GM19043 (cell line): ENCODE measurements around the gene PCDHGC3.
A peak's percentile ranks its signal among the peaks of the same experiment; 100 is the strongest.

Experiments used
- ATAC-seq: cut with Tn5 transposase; IDR thresholded peaks from one replicate; pipeline ENCODE4 v1.9.1; 2021; ENCODE audit warnings: low read depth; ENCODE audit not compliant: unreplicated experiment

The PCDHGC3 gene

GRCh38 chr5:141484641-141485311 lies 9.0 kb downstream of the PCDHGC3 start, which contains the start of gene PCDHGC4:
Gene PCDHGC4, plus strand, starts transcription at chr5:141485030. Its CDS starts 144 bp downstream, at chr5:141485174.
- no peak for ATAC-seq

GRCh38 chr5:141485321-141486055 lies 9.7 kb downstream of the PCDHGC3 start:
- no peak for ATAC-seq

- no peak for ATAC-seq
These were observed 10.3 kb downstream of the PCDHGC3 start for GRCh38 chr5:141486091-141486490.

DNA sequence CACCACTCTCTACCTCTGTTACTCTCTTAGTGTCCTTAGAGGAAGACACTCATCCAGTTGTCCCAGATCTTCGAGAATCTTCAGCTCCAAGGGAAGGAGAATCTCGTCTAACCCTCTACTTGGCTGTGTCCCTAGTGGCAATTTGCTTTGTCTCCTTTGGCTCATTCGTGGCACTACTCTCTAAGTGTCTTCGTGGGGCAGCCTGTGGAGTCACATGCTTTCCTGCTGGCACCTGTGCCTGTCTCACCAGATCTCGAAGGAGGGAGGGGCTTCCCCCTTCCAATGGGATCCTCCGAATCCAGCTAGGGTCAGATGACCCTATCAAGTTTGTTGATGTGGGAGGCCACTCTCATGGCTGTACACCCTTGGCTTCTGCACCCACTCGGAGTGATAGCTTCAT lies 11.4 kb downstream of the PCDHGC3 start:
- no peak for ATAC-seq

DNA sequence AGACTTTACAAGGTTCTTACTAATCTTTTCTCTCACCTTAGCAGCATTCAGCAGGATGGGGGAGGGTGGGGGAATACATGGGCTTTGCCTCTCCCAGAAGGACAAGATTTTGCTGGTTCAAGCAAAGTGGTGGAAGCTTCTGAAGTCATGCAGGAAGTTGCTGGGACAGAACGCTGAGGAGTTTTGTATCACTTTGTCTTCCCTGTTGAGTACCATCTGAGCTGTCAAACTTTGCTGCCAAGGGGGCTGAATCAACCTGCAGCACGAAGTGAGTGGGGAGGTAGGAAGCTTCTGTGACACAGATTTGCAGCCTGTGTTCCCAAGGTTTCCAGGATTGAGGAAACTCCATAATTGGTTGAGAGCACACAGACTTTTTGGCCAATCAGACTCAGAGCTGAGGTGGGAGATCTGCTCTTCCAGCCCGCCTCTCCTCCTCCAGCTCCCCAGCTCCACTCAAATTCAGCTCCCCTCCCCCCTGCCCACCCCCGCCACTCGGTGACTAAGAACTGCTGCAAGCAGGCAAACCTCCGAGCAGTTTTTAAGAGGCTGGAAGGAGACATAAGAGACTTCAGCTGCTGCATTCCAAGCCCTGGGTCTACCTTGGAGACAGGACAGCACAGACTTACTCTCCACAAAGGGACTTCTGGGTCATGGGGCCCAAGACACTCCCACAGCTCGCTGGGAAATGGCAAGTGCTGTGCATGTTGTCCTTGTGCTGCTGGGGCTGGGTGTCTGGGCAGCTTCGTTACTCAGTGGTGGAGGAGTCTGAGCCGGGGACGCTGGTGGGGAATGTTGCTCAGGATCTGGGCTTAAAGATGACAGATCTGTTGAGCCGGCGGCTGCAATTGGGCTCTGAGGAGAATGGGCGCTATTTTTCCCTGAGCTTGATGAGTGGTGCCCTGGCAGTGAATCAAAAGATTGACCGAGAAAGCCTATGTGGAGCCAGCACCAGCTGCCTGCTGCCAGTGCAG lies 13.1 kb downstream of the PCDHGC3 start, which contains the start of gene PCDHGC5:
Gene PCDHGC5 (plus strand): TSS at position 491 of the 971 bp plus-strand sequence. CDS start 160 bp downstream, at position 651.
- no peak for ATAC-seq

DNA sequence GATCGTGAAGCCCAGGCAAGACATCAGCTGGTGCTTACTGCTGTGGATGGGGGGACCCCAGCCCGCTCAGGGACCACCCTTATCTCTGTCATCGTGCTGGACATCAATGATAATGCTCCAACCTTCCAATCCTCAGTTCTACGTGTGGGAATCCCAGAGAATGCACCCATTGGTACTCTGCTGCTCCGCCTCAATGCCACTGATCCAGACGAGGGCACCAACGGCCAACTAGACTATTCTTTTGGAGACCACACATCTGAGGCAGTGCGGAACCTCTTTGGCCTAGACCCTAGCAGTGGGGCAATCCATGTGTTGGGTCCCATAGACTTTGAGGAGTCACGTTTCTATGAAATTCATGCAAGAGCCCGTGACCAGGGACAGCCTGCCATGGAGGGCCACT lies 14.1 kb downstream of the PCDHGC3 start:
- no peak for ATAC-seq

GRCh38 chr5:141490271-141490670 lies 14.5 kb downstream of the PCDHGC3 start:
- no peak for ATAC-seq

GRCh38 chr5:141490771-141491170 lies 15.0 kb downstream of the PCDHGC3 start:
- no peak for ATAC-seq

GRCh38 chr5:141491323-141492167 lies 15.8 kb downstream of the PCDHGC3 start:
- ATAC-seq = no peak

DNA sequence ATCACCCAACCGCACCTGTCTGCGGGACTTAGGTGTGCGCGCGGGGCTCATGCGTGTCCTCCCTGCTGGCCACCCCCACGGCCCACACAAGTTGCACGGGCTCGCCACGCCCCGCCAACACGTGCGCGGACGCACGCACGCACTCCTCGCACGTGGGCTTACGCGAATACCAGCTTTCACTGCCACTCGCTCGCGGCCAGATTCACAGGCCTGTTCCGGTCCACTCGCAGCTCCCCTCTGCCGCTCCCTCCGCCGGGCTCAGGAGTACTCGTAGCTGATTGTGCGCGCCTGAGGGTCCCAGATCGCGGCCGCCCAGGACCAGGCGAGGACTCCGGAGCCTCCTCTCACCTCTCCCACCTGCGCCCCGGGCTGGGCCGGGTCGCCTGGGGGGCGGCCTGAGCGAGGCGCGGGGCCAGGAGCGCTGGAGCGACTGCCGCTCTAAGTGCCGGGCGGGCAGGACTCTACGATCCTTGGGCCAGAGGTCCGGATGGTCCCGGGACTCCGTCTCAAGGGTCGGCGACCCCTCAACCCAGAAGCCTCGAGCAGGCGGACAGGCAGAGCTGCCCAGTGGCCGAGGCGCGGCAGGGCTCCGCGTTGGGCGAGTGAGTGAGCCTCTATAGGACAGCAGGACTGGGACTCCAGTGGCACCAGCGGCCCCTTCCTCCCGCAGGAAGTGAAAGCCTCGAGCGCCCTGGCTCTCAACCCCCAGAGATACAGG lies 16.6 kb downstream of the PCDHGC3 start:
- peak; percentile 42 for ATAC-seq

DNA sequence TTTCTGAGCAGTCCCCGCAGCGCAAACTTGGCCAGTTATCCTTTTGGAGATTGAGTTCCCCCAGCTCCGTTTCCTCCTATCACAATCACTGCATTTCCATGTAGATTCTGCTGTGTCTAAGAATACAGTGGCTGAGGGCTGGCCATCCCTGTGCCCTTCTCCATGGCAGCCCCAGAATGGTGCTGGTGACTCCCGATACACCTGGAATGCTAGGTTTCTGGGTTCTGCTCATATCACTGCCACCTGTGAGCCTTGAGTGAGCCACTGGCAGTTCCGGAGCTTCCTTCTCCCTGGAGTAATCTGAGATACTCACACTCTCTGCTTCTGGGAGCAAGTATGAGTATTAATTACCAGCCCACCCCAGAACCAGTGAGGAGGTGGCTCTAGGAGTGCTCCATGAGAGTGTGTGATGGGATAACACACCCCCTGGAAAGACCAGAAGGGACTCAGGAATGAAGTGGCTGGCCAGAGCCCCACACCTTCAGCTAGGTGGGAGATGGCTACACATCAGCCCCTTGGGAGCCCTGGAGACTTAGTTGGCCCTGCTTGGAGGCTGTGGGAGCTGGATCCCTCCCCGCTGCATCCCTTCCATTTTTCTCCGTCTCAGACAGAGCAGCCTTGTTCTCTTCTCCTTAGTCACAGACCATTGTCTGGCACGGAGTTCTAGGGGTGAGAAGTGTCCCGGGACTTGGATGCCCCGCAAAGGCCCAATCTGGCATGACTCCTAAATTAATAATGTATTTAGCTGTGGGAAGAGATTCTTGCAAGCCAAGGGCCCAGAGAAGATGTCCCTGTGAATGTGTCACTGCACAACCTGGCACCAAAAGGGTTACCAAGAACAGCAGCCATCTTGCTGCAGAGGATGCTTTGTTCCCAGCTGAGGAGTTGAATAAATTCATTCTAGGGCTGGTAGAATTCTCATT lies 18.0 kb downstream of the PCDHGC3 start:
- no peak for ATAC-seq

- ATAC-seq = no peak
These were observed 19.1 kb downstream of the PCDHGC3 start for GRCh38 chr5:141494761-141495452.

DNA sequence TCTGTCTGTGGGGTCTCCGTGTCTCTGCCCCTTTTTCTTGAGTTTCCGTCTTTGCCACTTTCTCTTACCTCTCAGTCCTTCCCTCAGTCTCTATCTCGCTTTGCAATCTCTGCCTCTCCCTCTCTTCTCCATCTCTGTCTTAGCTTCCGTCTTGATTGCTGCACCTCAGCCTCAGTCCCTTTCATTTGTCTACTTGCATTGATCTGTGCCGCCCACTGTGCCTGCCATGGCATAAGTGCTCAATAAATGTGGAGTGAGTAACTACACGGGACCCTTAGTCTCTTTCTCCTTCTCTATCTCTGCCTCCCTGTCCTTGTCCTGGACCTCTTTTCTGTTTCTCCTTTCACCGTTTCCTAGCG lies 19.7 kb downstream of the PCDHGC3 start:
- ATAC-seq = no peak

DNA sequence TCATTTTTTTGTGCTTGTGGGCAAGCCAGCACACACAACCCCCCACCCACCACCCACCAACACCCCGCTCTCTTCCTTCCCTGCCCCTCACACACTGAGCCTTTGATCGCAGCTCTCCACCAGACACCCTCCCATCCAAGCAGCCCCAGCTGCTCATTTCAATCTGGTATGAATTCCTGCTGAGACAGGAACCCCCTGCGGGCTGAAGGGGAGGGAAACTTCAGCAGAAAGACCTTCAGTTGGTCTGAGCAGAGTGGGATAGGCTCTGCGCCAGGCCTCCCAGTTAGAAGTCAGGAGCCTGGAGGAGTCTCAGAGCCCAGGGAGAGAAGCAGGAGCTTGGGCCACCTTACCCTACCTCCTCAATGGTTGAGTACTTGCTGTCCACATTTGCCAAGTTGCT lies 20.3 kb downstream of the PCDHGC3 start:
- no peak for ATAC-seq

DNA sequence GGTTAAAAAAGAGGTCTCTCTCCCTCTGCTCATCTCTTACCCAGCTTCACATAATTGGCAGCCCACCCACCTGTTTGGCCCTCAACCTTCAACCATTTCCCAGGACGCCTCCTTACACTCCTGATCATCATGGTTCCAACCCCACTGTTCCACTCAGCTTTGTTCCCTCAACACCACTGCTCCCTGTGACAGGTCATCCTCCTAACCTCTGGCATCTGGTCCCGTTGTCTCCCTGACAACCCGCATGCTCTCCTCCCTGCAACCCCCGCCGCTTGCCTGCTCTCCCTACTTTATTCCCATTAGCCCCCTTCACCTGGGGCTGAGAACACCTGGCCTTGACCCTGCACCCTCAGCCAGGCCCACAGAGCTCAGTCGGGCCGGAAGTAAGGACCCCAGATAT lies 26.0 kb downstream of the PCDHGC3 start:
- no peak for ATAC-seq

GRCh38 chr5:141503681-141504080 lies 27.9 kb downstream of the PCDHGC3 start:
- ATAC-seq = no peak

- no peak for ATAC-seq
These were observed 28.4 kb downstream of the PCDHGC3 start for GRCh38 chr5:141504216-141504615.
